GM18868 (cell line): ENCODE data around the gene L3MBTL4.
"Not testable (repeated sequence)": the region's sequence is repeated elsewhere in the genome, so short reads cannot be mapped to it uniquely, and the experiment has no call there.

Experiments
- ATAC-seq: cut with Tn5 transposase; IDR thresholded peaks from one replicate; pipeline ENCODE4 v1.9.1; 2021; ENCODE audit warnings: mild to moderate bottlenecking, moderate library complexity; ENCODE audit not compliant: unreplicated experiment

L3MBTL4 gene

GRCh38 chr18:6406910-6407470, 7.7 kb downstream of the L3MBTL4 start:
- ATAC-seq = no peak

GRCh38 chr18:6406075-6406909, 8.4 kb downstream of the L3MBTL4 start:
- ATAC-seq = no peak

GRCh38 chr18:6405237-6406074, 9.3 kb downstream of the L3MBTL4 start:
- no peak for ATAC-seq

GRCh38 chr18:6404834-6405233, 9.9 kb downstream of the L3MBTL4 start:
- no peak for ATAC-seq

GRCh38 chr18:6401687-6402086, 13.0 kb downstream of the L3MBTL4 start:
- ATAC-seq = no peak

GRCh38 chr18:6399776-6400175, 14.9 kb downstream of the L3MBTL4 start:
- no peak for ATAC-seq

GRCh38 chr18:6397931-6398566, 16.7 kb downstream of the L3MBTL4 start:
- no peak for ATAC-seq

- ATAC-seq = no peak
Observed at GRCh38 chr18:6396847-6397246, 17.9 kb downstream of the L3MBTL4 start.

- no peak for ATAC-seq
Observed at GRCh38 chr18:6396276-6396675, 18.4 kb downstream of the L3MBTL4 start.

- ATAC-seq = no peak
Observed at GRCh38 chr18:6389005-6389404, 25.7 kb downstream of the L3MBTL4 start.

- no peak for ATAC-seq
Observed at GRCh38 chr18:6382963-6383362, 31.7 kb downstream of the L3MBTL4 start.

- ATAC-seq = not testable (repeated sequence)
Observed at GRCh38 chr18:6377473-6377872, 37.2 kb downstream of the L3MBTL4 start.

GRCh38 chr18:6376433-6377229, 38.1 kb downstream of the L3MBTL4 start:
- ATAC-seq = no peak

- no peak for ATAC-seq
Observed at GRCh38 chr18:6374935-6375529, 39.7 kb downstream of the L3MBTL4 start.

GRCh38 chr18:6374340-6374739, 40.4 kb downstream of the L3MBTL4 start:
- ATAC-seq = no peak

- ATAC-seq = no peak
Observed at GRCh38 chr18:6373187-6373586, 41.5 kb downstream of the L3MBTL4 start.

- no peak for ATAC-seq
Observed at GRCh38 chr18:6370886-6371635, 43.6 kb downstream of the L3MBTL4 start.

- no peak for ATAC-seq
Observed at GRCh38 chr18:6370410-6370809, 44.3 kb downstream of the L3MBTL4 start.

GRCh38 chr18:6368017-6368416, 46.7 kb downstream of the L3MBTL4 start:
- ATAC-seq = no peak
